ENCODE results near the gene OR2Z1. TPM values are rescaled to one million over a fixed set of nuclear protein-coding genes. Genes with fewer than 3 reads are reported as not detected.

Gene OR2Z1
- polyA plus RNA-seq, 2 of the 4 experiments (the other 2 are of a cell fraction) = not detected

DNA sequence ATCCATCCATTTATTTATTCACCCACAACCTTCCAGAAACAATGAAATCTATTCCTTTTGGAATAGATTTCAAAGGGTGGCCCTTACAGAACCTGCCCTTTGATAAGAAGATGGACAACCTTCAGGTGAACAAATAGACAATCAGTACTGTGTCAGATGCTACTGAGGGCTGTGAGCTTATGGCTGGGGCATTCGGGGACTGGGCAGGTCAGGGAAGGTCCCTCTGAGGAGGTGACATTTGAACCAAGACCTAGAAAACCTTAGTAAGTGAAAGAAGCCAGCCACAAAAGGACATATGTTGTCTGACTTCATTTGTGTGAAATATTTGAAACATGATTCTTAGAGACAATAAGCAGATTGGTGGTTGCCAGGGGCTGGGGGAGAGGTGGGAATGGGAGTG, 38.5 kb upstream of the OR2Z1 start:
- TF ChIP-seq RCOR1 (IDR thresholded peaks at IDR 0.05; ENCODE audit: low read depth, low read length) = no peak
- TF ChIP-seq EHF (CRISPR knock-in tag; IDR thresholded peaks at IDR 0.05) = no peak
- WGBS (ENCODE audit: missing lambda C conversion rate) = 0% methylated on average over 1 of the region's 1 CpG
- FAIRE-seq (no peak), ATAC-seq (no peak), DNase-seq (ENCODE audit: low read depth in 1 of 2, low spot score in 1 of 2) (no peak)
- Histone ChIP-seq H3K9me3 (peaks cover 5% of the 10 kb centered on the region; the same call in 1 of the 3 replicates), H3K4me1 (no peaks in the 10 kb centered on the region), H3K4me3 (no peak overlapping the region), H3K4me2 (no peak overlapping the region), H3K27ac (no peak overlapping the region)
- ChIA-PET POLR2A (no interaction called here), CTCF (no interaction called here)

DNA sequence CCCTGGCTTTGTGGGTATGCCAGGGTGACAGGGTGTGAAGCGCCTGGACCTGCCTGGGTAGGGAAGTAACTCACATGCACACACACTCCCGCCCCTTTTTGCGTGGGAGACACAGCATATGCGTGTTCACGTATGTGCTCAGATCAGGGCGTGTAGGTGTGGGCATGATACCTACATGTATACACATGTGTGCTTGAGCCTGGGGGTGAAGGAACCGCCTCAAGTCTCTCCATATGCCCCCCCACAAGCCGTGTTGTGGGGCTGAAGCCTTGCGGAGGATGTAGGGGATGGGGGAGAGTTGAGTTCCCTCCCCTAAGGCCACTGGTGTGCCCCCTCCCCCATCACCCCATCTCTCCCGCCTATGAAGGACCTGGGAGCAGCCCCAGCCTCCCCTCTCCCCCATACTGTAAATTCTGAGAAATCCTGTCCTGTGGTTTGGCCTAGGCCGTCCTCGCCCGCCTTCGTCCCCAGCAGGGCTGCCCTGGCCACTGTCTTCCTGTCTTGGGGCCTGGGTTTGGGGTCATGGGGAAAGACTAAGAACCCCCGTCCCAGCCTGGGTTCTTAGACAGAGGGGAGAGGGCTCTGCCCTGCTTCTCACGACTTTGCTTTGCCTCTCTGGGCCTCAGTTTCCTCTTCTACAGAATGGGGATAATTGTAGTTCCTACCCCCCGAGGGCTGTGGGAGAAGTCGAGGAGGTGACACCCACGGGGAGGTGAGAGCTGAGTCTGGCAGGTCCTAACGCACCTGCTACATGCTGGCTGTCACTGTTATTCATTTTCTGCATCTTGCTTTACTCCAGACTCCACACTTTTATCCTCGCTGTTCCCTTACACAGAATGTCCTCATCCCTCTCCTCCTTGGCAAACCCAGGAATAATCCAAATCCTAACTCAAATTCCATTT, 37.2 kb upstream of the OR2Z1 start:
- FAIRE-seq (no peak), DNase-seq (ENCODE audit: low read depth in 1 of 2, low spot score in 1 of 2) (no peak), ATAC-seq (no peak)
- Histone ChIP-seq H3K4me3 (no peak overlapping the region), H3K4me2 (no peak overlapping the region), H3K27ac (no peak overlapping the region), H3K4me1 (no peaks in the 10 kb centered on the region), H3K9me3 (peaks cover 5% of the 10 kb centered on the region; the same call in 1 of the 3 replicates)
- WGBS (ENCODE audit: missing lambda C conversion rate) = 76% methylated on average over 20 of the region's 21 CpGs
- TF ChIP-seq PHF8 (IDR thresholded peaks at IDR 0.05; ENCODE audit: borderline replicate concordance, low read depth) (no peak), HDAC2 (IDR thresholded peaks at IDR 0.05) (no peak), TFCP2L1 (CRISPR knock-in tag; IDR thresholded peaks at IDR 0.05) (no peak), JUN (IDR thresholded peaks at IDR 0.05) (no peak), HOXA7 (CRISPR knock-in tag; IDR thresholded peaks at IDR 0.05) (no peak)
- ChIA-PET POLR2A (no interaction called here), CTCF (interaction anchor here (0.6 to 1.6 kb wide), 3 partner anchors 10 to 103 kb away, joined by 4 to 11 read pairs (median 4); no protein-coding TSS in a partner anchor)

DNA sequence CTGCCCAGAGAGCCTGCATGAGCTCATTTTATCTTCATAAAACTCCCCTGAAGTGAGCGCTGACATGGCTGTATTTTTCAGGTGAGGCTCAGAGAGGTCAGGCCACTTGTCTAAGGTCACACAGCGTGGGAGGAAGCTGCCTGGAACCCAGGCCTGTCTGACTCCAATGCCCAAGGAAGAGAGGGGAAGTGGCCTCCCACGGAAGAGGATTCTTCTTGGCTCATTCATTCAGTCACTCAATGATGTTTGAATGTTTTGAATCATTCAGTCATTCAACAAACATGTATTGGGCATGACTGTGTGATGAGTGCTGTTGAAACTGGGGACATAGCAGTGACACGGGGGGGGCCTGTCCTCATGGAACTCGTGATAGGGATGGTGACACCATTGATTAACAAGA, 34.9 kb upstream of the OR2Z1 start:
- no peak for DNase-seq (ENCODE audit: low read depth in 1 of 2, low spot score in 1 of 2)
- WGBS (ENCODE audit: missing lambda C conversion rate) = 54% methylated on average over 4 of the region's 5 CpGs
- H3K9me3 ChIP-seq = peaks cover under 1% of the 10 kb centered on the region; the same call in 1 of the 3 replicates
- no peaks in the 10 kb centered on the region for H3K4me1 ChIP-seq
- TF ChIP-seq RARB (CRISPR knock-in tag; IDR thresholded peaks at IDR 0.05) = no peak
- TF ChIP-seq, protein P1, sequence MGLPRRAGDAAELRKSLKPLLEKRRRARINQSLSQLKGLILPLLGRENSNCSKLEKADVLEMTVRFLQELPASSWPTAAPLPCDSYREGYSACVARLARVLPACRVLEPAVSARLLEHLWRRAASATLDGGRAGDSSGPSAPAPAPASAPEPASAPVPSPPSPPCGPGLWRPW (IDR thresholded peaks at IDR 0.05) = no peak
- no peak for TF ChIP-seq CHD2 (IDR thresholded peaks at IDR 0.05; ENCODE audit: low read length, partially characterized antibody)
- TF ChIP-seq RNF2 (IDR thresholded peaks at IDR 0.05; ENCODE audit: borderline replicate concordance, low read depth) = no peak
- no peak for TF ChIP-seq NFE2L2 (conservative IDR thresholded peaks at IDR 0.05; ENCODE audit: low read length)
- TF ChIP-seq GATA3 (IDR thresholded peaks at IDR 0.05; ENCODE audit: borderline replicate concordance) = no peak
- TF ChIP-seq ZSCAN20 (CRISPR knock-in tag; IDR thresholded peaks at IDR 0.05) = no peak
- TF ChIP-seq, protein P2, sequence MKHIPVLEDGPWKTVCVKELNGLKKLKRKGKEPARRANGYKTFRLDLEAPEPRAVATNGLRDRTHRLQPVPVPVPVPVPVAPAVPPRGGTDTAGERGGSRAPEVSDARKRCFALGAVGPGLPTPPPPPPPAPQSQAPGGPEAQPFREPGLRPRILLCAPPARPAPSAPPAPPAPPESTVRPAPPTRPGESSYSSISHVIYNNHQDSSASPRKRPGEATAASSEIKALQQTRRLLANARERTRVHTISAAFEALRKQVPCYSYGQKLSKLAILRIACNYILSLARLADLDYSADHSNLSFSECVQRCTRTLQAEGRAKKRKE (CRISPR knock-in tag; IDR thresholded peaks at IDR 0.05; ENCODE audit: low read depth) = no peak
- TF ChIP-seq, protein P3, sequence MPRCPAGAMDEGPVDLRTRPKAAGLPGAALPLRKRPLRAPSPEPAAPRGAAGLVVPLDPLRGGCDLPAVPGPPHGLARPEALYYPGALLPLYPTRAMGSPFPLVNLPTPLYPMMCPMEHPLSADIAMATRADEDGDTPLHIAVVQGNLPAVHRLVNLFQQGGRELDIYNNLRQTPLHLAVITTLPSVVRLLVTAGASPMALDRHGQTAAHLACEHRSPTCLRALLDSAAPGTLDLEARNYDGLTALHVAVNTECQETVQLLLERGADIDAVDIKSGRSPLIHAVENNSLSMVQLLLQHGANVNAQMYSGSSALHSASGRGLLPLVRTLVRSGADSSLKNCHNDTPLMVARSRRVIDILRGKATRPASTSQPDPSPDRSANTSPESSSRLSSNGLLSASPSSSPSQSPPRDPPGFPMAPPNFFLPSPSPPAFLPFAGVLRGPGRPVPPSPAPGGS (IDR thresholded peaks at IDR 0.05) = no peak
- TF ChIP-seq ZNF302 (CRISPR knock-in tag; IDR thresholded peaks at IDR 0.05) = no peak
- TF ChIP-seq HOXB13 (CRISPR knock-in tag; IDR thresholded peaks at IDR 0.05; ENCODE audit: low read depth) = no peak
- TF ChIP-seq SMC3 (IDR thresholded peaks at IDR 0.05) = no peak
- TF ChIP-seq BHLHE40 (IDR thresholded peaks at IDR 0.05; ENCODE audit: low read depth, low read length) = no peak
- TF ChIP-seq CBX2 (IDR thresholded peaks at IDR 0.05; ENCODE audit: borderline replicate concordance, low read depth) = no peak
- TF ChIP-seq CEBPB (IDR thresholded peaks at IDR 0.05) = no peak
- TF ChIP-seq HEYL (CRISPR knock-in tag; IDR thresholded peaks at IDR 0.05) = no peak
- TF ChIP-seq PHF8 (IDR thresholded peaks at IDR 0.05; ENCODE audit: borderline replicate concordance, low read depth) = no peak
- TF ChIP-seq POLR2A (IDR thresholded peaks at IDR 0.05; ENCODE audit: low read length) = no peak
- TF ChIP-seq CHD4 (IDR thresholded peaks at IDR 0.05; ENCODE audit: borderline replicate concordance) = no peak
- no peak overlapping the region for H3K27ac ChIP-seq
- no peak overlapping the region for H3K4me2 ChIP-seq
- ChIA-PET POLR2A (no interaction called here), CTCF (interaction anchor here (1.1 kb wide), 1 partner anchor 28 kb away, joined by 3 read pairs; no protein-coding TSS in a partner anchor)
- ATAC-seq = no peak
- no peak overlapping the region for H3K4me3 ChIP-seq
- FAIRE-seq = no peak

Data from A549 (cell line).